Hematopoietic multipotent progenitor cell treated with erythropoietin and hydrocortisone succinate and interleukin-3 and kit ligand, for 4 days (in vitro differentiated cells): Measurements from ENCODE around the gene TFB2M.
"Not testable (repeated sequence)": the region's sequence is repeated elsewhere in the genome, so short reads cannot be mapped to it uniquely, and the experiment has no call there.

Experiments used
- DNase-seq: peaks from one replicate; pipeline ENCODE4 v3.0.0-alpha.2; 2015

The TFB2M gene

DNA sequence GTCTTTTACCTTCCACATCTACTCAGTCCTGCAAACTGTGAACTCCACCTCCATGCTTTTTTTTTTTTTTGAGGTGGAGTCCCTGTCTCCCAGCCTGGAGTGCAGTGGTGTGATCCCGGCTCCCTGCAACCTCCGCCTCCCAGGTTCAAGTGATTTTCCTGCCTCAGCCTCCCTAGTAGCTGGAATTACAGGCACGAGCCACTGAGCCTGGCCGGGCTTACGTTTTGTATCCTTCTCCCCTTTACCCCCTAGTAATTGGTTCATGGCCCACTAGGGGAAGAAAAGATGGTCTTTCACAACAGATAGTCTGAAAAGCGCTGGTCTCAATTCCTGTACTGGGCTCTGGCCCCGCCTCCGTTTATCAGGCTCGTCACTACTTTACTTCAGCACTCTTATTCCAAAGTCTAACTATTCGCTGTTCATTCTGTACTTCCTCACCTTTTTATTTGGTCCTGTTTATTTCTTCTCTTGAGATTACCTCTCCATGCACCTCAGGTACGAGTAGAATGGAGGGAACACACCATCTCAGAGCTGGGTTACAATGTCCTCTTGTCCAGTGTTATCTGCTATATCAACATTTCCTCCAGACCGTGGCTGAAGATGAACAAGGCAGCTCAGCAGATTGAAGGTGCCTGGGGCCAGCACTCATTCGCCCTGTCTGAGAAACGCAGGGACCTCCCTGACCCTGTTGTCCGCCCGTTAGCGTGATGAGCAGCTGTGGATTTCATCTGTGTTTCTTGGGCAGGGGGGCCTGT is 16.4 kb upstream of the TFB2M start:
- peak; percentile 65 for DNase-seq

DNA sequence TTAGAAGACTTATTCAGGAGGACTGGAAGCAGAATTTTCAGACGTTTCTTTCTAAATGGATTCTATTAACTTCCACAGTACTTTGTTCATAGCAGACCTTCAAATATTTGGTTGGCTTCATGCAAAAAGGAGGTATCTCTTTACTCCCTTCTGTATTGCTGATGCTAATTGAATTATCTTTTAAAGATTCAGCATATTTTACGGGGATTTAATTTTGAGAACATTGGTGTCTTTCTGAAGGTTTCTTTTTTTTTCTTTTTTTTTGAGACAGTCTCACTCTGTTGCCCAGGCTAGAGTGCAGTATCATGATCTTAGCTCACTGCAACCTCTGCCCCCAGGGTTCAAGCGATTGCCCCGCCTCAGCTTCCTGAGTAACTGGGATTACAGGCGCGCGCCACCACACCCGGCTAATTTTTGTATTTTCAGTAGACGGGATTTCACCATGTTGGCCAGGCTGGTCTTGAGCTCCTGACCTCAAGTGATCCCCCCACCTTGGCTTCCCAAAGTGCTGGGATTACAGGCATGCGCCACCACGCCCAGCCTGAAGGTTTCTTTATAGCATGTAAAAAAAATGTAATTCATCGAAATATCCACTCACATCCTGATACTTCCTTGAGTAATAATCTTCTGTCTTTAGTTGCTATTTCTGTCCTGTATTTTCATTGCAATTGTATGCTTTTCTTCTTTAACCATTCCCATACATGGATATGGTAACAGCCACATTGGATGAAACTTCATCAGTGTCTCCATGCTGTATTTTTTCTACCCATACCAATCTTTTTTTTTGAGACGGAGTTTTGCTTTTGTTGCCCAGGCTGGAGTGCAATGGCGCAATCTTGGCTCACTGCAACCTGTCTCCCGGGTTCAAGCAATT is 14.7 kb upstream of the TFB2M start:
- no peak for DNase-seq

DNA sequence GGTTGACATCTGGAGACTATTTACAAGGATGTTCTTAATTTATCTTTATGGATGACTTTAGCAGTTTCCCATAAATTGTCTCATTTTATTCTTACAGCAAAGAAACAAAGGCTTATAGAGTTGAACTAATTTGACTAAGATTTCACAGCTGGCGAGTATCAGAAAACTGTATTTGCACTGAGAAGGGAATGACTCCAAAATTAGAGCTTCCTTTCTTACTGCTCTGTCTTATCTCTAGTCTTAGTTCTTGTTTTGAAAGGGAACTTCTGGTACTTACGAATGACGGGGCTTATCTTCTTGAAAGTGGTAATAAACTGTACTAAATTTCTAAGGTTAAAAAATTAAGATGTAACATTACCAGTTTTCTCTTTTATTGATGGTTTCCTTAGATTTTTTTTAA is 13.8 kb upstream of the TFB2M start:
- DNase-seq = peak; percentile 84

DNA sequence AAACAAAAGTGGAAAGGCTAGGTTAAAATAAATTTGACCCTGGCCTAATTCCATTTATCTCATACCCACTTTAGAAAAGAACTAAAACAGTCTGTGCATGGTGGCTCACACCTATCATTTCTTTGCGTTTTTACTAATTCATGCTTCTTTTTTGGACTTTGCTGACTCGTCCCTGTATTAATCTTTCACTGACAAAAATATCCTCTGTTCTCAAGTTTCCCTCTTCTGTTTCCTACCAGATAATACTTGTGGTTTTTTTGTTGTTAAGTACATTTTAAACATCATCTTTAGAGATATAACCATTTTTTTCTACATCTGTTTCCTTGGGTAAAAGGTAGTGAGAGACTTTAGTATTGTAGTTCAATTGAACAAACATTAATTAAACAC is 11.7 kb upstream of the TFB2M start:
- DNase-seq = peak; percentile 95

DNA sequence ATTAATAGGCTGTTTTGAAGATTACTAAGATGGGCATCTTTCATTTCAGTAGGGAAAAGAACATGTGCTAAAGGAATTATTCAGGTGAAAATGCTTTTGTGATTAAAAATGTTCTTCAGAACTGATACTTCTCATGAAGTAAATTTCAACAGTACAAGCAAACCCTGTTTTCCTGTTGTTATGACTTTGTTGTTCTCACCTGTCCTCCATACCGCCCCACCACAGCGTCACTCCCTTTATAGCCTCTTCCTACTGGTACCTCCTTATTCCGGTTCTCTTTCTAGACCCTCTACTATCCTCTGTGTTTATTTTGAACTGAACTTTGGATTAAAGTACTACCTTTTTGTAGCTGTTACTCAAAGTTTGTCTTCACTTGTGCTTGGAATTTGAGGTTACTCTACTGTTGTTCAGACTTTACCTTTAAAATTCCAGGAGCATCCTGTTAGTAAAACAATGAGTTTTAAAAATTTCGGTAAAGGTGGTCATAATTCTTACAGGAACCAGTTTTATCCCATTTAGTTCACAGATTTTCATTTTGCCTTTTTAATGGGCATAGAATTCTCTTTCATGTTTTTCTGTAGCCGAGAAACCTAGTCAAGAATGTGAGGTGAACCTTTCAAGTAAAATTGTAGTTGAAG is 11.1 kb upstream of the TFB2M start:
- DNase-seq = no peak

DNA sequence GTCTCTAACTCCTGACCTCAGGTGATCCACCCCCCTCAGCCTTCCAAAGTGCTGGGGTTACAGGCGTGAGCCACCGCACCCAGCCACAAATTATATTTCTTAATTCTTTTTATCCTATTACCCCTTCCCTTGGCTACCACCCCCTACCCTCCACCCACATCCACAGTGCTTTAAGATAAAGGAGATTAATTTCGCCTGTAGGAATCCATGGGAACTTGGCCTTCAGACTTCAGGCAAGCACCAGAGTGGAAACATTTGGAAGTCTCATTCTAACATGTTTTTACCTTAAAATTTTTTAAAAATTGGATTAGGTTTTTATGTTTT is 10.6 kb upstream of the TFB2M start:
- DNase-seq = no peak

DNA sequence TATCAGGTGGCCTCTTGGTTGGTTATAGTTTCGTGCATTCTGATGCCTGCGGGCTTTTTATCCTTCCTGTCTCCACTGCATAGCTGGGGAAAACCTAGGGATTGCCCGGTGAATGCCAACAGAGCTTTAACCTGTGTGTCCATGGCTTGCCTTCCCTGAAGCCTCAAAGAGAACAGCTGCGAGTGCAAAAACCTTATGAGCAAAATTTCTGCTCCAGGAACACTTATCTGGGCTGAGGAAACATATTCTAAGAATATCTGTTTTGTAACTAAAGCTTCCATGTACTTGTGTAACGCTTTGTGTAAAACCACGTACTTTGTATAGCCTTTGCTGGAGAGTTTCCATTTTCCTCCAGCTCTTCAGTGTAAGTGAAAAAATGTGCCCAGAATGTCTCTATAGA is 7.4 kb upstream of the TFB2M start:
- DNase-seq = peak; percentile 68

DNA sequence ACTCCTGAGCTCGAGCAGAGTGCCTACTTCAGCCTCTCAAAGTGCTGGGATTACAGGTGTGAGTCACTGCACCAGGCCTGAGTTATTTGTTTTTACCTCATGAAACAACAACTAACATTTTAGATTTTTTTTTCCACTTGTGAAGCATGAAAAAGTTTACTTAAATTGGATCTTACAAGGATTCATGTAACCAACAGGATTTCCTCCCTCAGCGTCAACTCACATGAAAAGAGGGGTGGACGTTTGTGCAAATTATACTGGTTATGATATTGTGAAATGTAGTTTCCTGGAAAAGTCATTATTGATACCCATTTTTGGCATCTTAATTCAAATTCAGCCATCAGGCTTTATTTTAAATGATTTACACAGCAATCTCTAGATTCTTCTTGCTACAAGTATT is 6.7 kb upstream of the TFB2M start:
- peak; percentile 60 for DNase-seq

DNA sequence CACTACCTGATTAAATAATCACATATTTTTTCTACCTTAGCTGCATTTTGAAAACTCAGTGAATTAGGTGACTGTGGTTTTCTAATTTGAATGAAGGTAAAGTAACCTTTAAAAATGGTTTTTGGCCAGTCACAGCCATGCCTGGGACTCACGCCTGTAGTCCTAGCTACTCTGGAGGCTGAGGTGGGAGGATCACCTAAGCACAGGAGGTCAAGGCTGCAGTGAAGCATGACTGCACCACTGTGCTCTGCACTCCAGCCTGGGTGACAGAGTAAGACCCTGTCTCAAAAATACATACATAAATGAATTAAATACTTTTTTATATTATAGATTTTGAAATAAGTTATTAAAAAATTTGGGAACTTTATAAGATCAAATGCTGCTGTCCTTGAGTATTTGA is 5.9 kb upstream of the TFB2M start:
- no peak for DNase-seq

DNA sequence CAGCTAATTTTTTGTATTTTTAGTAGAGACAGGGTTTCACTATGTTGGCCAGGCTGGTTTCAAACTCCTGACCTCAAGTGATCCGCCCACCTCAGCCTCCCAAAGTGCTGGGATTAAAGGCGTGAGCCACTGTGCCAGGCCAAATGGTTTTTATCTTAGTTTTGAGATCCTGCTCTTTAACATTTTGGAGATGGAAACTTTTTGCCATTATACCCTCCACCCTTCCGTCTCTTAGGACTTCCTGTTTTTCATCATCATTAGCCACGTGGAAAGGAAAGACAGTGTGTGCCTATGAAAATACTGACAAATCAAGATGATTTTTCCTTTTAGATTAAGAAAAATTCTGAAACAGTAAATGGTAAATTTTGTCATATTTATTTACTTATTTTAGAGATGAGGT is 5.2 kb upstream of the TFB2M start:
- DNase-seq = peak; percentile 87

DNA sequence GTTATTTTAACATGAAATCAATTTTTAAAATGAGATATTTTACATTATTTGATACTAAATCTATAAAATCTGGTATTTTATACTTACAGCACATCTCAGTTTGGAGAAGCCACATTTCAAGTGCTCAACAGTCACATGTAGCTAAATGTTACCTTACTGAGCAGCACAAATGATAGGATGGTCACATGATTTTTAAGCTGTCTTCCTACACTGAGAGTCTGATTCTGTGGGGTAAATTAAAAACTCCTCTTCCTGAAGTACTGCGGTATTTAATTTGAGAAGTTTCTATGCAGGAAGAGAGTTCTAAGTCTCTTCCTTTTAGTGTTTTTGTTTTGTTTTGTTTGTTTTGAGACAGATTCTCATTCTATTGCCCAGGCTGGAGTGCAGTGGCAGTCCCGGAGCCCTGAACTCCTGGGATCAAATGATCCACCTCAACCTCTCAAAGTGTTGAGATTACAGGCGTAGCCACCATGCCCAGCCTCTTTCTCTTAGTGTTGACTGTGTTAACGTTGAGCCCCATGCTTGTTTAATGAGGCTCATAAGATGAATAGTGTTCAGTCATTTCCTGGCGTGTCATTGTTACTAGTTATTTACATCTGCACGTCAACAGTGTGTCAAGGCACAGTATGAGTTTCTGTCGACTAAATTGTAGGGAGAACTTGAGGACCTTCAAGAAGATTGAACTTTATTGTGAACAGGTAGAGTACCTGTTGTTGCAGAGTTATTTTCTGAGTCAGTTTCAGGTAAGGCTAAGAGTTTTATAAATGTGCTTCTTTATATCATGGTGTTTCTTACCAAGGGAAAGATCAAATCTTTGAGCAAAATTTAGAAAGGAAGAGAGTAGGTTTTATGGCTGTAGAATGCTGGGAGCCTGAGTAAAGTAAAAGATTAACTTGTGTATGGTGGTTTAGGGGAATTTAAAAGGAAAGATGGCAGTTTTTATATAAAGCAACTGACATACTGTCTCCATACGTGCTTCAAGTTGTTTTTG is 3.5 kb upstream of the TFB2M start:
- DNase-seq = peak; percentile 69

DNA sequence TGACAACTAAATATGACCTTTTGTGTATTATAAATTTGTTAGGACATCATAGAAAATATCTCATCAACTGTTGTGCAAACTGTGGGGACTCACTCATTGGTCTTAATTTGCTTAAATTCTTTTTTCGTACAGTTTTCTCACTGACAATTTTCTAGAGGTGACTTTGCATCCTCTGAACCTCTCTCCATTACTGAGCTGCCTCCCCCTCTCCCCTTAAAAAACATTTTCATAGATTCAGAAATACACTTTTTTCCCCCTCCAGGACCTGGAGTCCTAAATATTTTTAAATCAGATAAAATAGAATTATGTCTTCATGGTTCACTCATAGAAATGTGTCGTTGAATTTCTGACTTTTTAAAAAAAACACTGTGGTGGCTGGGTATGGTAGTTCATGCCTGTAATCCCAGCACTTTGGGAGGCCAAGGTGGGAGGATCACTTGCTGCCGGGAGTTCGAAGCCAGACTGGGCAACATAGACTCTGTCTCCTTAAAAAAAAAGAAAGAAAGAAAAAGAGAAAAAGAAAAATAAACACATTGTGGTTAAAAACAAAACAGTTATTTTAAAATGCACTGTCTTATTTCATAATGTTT is 1.7 kb upstream of the TFB2M start:
- no peak for DNase-seq

DNA sequence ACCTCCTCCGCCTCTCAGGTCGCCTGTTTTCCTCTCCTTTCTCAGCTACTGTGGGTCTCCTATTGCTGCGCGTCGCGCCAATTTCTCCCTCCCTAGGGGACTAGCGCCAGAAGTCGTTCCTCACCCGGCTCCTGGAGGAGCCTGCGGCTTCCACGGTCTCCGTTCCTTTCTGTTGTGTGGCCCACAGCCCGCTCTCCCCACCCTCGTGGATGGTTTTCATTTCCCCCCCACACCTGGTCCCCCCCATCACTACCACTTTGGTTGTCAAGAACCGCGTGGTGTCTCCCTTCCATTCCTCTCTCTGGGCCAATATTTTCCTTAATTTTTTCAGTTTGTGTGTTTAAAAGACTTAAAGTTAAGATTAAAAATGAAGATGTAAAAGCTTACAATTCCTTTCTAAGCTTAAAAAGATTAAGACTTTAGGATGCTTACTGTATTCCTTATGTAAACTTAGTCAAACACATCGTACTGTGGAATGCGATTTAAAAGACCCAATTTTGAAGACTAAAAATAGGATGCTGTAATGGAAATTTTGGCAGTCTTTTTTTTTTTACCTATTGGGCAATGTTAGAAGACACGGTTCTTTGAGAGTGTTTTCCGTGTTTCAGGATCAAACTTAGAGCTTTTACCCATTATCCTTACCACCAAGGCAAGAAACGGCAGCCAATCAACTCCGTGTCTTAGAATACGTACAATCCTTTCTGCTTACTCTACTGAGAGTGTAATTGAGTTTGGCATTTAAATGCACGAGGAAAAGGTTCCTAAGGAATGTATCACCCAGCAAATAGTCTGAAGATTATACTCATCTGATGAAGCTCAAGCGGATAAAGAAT is 968 bp upstream of the TFB2M start:
- peak; percentile 68 for DNase-seq

DNA sequence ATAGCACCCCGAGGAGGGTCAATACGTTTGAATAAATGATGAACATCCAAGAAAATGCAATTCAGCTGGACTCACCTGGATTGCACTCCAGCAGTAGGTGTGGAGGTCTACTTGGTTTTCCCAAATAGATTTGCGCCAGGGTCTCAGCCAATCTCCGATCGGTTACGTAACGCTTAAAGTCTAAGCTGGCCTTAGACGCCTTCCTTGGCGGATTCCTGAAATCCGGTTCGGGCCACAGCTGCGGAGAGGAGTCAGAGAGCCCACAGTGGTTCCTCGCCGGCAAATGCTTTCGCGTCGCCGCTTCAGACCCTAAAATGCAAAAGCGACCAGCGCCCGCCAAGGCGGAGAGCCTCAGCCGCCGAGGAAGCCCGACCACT is 322 bp downstream of the TFB2M start:
- no peak for DNase-seq

DNA sequence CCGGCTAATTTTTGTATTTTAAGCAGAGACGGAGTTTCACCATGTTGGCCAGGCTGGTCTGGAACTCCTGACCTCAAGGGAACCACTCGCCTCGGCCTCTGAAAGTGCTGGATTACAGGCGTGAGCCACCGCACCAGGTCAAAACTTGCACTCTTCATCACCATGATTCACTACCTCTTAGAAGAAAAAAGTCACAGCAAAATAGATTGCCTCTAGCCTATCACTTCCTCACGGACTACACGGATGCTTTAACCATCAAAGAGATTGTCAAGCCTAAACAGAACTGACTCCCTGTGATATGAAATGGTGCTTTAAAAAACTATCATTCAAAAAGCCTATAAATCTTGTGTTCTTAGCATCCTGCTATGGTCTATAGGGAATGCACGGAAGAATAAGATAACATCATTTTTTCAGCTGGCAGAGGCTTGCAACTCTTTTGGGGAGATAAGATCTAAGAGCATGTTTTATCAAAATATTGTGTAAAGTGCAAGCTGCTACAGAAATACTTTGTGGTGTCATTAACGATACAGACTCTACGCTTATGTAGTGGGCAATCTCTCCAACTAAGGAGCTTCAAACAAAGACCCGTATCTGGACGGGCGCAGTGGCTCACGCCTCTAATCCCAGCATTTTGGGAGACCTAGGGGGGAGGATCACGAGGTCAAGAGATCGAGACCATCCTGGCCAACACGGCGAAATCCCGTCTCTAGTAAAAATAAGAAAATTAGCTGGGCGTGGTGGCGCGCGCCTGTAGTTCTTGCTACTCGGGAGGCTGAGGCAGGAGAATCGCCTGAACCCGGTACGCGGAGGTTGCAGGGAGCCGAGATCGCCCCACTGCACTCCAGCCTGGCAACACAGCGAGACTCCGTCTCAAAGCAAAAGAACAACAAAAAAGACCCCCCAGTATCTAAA is 966 bp downstream of the TFB2M start:
- DNase-seq = peak; percentile 52

DNA sequence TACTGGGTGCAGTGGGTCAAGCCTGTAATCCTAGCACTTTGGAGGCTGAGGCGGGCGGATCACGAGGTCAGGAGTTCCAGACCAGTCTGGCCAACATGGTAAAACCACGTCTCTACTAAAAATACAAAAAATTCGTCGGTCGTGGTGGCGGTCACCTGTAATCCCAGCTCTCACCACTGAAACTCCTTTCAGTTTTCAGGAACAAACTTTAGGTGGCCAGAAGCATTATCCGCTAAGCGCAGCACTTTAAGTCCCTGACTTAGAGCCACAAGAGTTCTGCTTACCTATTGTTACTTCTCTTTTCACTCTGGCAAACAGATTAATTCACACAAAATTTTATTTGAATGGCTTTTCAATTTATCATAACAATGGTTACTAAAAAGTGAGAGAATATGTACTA is 5.2 kb downstream of the TFB2M start:
- not testable (repeated sequence) for DNase-seq

DNA sequence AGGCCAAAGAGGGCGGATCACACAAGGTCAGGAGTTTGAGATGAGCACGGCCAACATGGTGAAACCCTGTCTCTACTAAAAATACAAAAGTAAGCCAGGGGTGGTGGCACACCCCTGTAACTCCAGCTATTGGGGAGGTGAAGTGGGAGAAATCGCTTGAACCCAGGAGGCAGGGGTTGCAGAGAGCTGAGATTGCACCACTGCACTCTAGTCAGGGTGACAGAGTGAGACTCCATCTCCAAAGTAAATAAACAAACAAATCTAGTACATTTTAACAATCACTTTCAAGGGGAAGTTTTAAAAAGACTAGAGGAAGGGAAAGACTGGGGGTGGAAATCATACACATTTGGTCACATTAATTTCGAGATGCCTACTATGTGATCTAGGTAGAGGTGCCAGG is 6.8 kb downstream of the TFB2M start:
- DNase-seq = no peak

DNA sequence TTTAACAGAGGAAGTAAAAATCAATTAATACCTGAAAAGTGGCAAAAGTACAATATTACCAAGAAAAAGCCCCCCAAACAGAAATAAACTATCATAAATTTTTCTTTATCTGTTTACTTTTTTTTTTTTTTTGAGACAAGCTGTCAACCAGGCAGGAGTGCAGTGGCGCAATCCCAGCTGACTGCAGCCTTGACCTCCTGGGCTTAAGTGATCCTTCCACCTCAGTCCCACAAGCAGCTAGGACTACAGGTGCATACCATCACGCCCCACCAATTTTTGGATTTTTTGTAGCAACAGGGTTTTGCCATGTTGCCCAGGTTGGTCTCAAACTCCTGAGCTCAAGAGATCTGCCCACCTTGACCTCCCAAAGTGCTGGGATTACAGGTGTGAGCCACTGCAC is 8.0 kb downstream of the TFB2M start:
- no peak for DNase-seq

DNA sequence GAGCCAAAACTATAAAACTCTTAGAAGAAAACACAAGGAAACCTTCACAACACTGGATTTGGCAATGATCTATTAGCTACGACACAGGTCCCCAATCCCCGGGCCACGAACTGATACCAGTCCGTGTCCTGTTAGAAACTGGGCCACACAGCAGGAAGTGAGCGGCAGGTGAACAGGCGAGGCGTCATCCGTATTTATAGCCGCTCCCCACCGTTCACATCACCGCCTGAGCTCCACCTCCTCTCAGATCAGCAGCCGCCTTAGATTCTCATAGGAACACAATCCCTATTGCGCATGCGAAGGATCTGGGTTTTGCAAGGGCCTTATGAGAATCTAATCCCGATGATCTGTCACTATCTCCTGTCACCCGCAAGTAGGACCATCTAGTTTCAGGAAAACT is 11.9 kb downstream of the TFB2M start:
- DNase-seq = no peak

DNA sequence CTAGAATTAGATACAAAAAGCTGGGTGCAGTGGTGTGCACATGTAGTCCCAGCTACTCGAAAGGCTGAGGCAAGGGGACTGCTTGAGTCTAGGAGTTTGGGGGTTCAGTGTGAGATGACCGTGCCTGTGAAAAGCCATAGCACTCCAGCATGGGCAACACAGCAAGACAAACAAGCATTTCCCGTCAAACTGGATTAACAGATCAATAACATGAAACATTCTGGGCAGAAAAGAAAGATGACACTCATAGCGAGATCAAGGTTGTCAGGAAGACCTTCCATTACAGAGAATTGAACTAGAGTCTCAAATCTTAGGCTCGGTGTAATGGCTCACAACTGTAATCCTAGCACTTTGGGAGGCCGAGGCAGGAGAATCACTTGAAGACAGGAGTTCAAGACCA is 14.0 kb downstream of the TFB2M start:
- no peak for DNase-seq
